Uterus (tissue), 4 donors: ENCODE data around the gene TIPRL. TPM values are rescaled to one million over a fixed set of nuclear protein-coding genes. Genes with fewer than 3 reads are reported as not detected.
A peak's percentile ranks its signal among the peaks of the same experiment; 100 is the strongest.
"Not testable (repeated sequence)": the region's sequence is repeated elsewhere in the genome, so short reads cannot be mapped to it uniquely, and the experiment has no call there.

Experiments used
- DNase-seq, 2 donors: peaks; one replicate each; pipeline ENCODE4 v3.0.0-alpha.2; 2019 to 2020
- H3K27ac ChIP-seq, 2 donors: fragments of 200-600 bp; sonication (generic); 1 replicate in 1 of 2; 2 replicates in 1 of 2; pipeline ENCODE4 v1.5.1; 2016 to 2018
- H3K27me3 ChIP-seq, 2 donors: fragments of 200-600 bp; sonication (generic); one replicate each; pipeline ENCODE4 v1.5.1; 2018 to 2019; ENCODE audit warnings: control low read depth in 1 of 2
- H3K36me3 ChIP-seq, 2 donors: fragments of 200-600 bp; sonication (generic); one replicate each; pipeline ENCODE4 v1.5.1; 2019; ENCODE audit warnings: control low read depth in 1 of 2
- H3K4me1 ChIP-seq, 2 donors: fragments of 200-600 bp; sonication (generic); one replicate each; pipeline ENCODE4 v1.5.1; 2018 to 2019; ENCODE audit warnings: control low read depth in 1 of 2
- H3K4me3 ChIP-seq, 2 donors: fragments of 200-600 bp; sonication (generic); 1 replicate in 1 of 2; 2 replicates in 1 of 2; pipeline ENCODE4 v1.5.1; 2018 to 2019; ENCODE audit warnings: mild to moderate bottlenecking in 1 of 2
- H3K9me3 ChIP-seq, 2 donors: fragments of 200-600 bp; sonication (generic); one replicate each; pipeline ENCODE4 v1.5.1; 2019; ENCODE audit warnings: control low read depth in 1 of 2
- CTCF ChIP-seq, 4 experiments: fragments of 200-600 bp in 2 of 4; fragments of 450-650 bp in 2 of 4; sonication (generic) in 2 of 4; IDR thresholded peaks; one replicate each; pipeline ENCODE4 v1.5.1; 2016 to 2019; ENCODE audit warnings: antibody characterized with exemption in 4 of 4, mild to moderate bottlenecking in 2 of 4, moderate library complexity in 1 of 4
- POLR2A ChIP-seq, 2 donors: fragments of 450-650 bp; IDR thresholded peaks; one replicate each; pipeline ENCODE4 v1.6.1; 2016; ENCODE audit warnings: antibody characterized with exemption in 2 of 2, mild to moderate bottlenecking in 1 of 2, moderate library complexity in 1 of 2
- intact Hi-C: fragments of 100-400 bp; cut with DNase I; formaldehyde crosslinking; loops from one replicate; pipeline ENCODE4 v1.15.1; 2023; ENCODE audit warnings: low total_unique reads
- total RNA-seq, 4 donors: library from RNA; depleted of rRNA in 3 of 4; stranded (reverse); fragments of >200 nt in 3 of 4; gene quantifications; one replicate each; pipeline versions ENCODE4 v1.1.0 to v1.2.4, GENCODE V29; 2014 to 2023
- donor health status: DM: yes; HTN: yes; CAD: no.

TIPRL gene
- total RNA-seq, 4 donors from 2014 or later: 9.5 to 59.2 (median 28.3) TPM

- peak overlapping the region; percentile 59 to 86 for H3K4me3 ChIP-seq
- H3K4me1 ChIP-seq: no peaks in the 10 kb centered on the region
- no peak for TF ChIP-seq CTCF (IDR thresholded peaks at IDR 0.05)
- TF ChIP-seq POLR2A (IDR thresholded peaks at IDR 0.05): no peak
- no peaks in the 10 kb centered on the region for H3K36me3 ChIP-seq
- intact Hi-C loops: no loop called here
- no peaks in the 10 kb centered on the region for H3K9me3 ChIP-seq
- peak overlapping the region; percentile 86 to 88 for H3K27ac ChIP-seq
- no peak for DNase-seq
- H3K27me3 ChIP-seq: no peaks in the 10 kb centered on the region
Measured at GRCh38 chr1:168179438-168180147, 831 bp downstream of the TIPRL start.

DNA sequence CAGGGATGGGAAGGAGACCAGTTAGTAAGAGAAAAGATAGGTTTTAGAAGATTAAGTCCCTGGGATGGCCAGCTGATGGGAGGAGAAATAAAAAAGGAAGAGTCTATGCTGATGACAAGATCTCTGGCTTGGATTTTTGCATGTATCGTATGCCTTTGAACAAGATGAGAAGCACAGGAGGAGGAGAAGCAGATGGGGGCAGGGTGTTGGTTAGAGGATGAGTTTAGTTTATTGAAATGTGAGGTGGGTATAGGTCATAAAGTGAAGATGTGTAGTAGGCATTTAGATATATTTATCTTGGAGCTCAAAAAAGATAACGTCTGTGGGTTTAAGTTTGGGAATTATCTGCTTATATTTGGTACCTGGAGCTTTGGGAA is 1.4 kb downstream of the TIPRL start:
- H3K4me3 ChIP-seq: peak overlapping the region; percentile 59 to 86
- no peak for DNase-seq
- H3K4me1 ChIP-seq: no peaks in the 10 kb centered on the region
- no peaks in the 10 kb centered on the region for H3K36me3 ChIP-seq
- intact Hi-C loops: no loop called here
- TF ChIP-seq POLR2A (IDR thresholded peaks at IDR 0.05): no peak
- TF ChIP-seq CTCF (IDR thresholded peaks at IDR 0.05): no peak
- peak overlapping the region; percentile 86 to 88 for H3K27ac ChIP-seq
- H3K27me3 ChIP-seq: no peaks in the 10 kb centered on the region
- no peaks in the 10 kb centered on the region for H3K9me3 ChIP-seq

DNA sequence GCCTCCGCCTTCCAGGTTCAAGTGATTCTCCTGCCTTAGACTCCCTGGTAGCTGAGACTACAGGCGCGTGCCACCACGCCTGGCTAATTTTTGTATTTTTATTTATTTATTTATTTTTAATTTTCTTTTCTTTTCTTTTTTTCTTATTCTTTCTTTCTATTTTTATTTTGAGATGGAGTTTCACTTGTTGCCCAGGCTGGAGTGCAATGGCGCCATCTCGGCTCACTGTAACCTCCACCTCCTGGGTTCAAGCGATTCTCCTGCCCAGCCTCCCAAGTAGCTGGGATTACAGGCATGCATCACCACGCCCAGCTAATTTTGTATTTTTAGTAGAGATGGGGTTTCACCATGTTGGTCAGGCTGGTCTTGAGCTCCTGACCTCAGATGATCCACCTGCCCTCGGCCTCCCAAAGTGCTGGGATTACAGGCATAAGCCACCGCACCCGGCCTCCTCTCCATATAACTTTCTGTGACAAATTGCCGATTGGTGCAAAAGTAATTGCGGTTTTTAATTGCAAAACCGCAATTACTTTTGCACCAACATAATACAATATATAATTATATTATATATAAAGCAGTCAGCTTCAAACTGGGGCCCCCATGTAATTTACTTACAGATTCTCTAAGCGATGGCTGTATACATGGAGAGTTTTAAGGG is 2.4 kb downstream of the TIPRL start:
- H3K27me3 ChIP-seq, intact Hi-C loops, H3K9me3 ChIP-seq, H3K27ac ChIP-seq, H3K4me3 ChIP-seq, H3K4me1 ChIP-seq, H3K36me3 ChIP-seq, DNase-seq: not testable (repeated sequence)

GRCh38 chr1:168187177-168187576 is 8.4 kb downstream of the TIPRL start:
- intact Hi-C loops: no loop called here

DNA sequence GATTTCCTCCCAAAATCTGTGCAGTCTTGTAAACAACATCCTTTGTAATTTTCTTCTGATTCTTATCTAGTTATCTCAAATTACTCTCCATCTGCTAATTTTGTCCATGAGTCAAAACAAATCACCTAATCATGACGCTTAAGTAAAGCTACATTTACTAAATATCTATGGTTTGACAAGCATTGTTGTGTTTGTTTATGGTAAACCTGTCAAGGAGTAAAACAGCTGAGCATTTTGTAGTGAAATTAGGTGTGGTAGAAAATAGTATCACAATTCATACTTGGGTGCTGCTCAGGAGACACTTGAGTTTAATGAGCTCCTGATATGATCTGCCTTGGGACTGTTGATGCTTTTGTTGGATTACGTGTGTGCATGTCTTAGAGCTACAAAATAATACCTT is 11.6 kb downstream of the TIPRL start:
- Histone ChIP-seq H3K9me3 (no peaks in the 10 kb centered on the region), H3K27ac (no peak overlapping the region), H3K36me3 (no peaks in the 10 kb centered on the region), H3K4me1 (no peaks in the 10 kb centered on the region), H3K4me3 (no peak overlapping the region), H3K27me3 (no peaks in the 10 kb centered on the region)
- DNase-seq: no peak
- intact Hi-C loops: no loop called here
- TF ChIP-seq CTCF (IDR thresholded peaks at IDR 0.05) (no peak), POLR2A (IDR thresholded peaks at IDR 0.05) (no peak)

More at GRCh38 chr1:168187177-168187576, 8.4 kb downstream of the TIPRL start:
- H3K9me3 ChIP-seq: no peaks in the 10 kb centered on the region
- no peaks in the 10 kb centered on the region for H3K27me3 ChIP-seq
- no peaks in the 10 kb centered on the region for H3K4me1 ChIP-seq
- no peak for DNase-seq
- TF ChIP-seq POLR2A (IDR thresholded peaks at IDR 0.05): no peak
- no peak for TF ChIP-seq CTCF (IDR thresholded peaks at IDR 0.05)
- H3K36me3 ChIP-seq: no peaks in the 10 kb centered on the region
- H3K4me3 ChIP-seq: no peak overlapping the region
- H3K27ac ChIP-seq: no peak overlapping the region
